GM18526 (cell line): ENCODE measurements around the gene SPRYD3.

ENCODE experiments used
- POLR2A ChIP-seq: IDR thresholded peaks from 3 replicates; pipeline ENCODE4 v1.6.1; 2011; ENCODE audit not compliant: insufficient read length; ENCODE audit errors: extremely low read depth

SPRYD3 gene

DNA sequence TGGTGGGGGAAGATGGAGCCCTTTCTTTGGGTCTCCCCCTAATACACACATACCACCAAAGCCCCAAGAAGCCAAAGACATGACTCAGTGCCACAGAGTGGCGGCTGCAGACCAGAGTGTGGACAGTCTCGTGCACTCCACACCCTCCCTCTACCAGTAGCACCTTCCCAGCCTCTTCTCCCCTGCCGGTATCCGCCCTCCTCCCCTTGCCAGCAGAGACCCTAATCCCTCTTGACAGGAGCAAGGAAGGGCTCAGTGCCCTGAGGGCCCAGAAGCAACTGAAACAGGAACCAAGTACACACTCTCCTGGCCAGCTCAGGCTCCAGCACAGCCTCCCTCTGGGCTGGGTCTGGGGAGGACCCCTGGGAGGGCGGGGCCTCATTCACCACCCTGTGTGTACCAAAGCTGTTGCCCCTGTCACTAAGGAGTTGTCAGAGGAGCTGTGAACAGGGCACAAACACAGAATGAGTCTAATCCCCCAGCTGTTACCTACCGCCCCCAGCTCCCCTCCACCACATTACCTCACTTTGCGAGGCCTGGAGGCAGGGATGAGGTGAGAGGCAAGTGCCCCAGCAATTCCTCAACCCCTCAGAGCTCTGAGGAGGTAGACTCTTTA, 8.2 kb downstream of the SPRYD3 start:
- TF ChIP-seq POLR2A, result no peak

DNA sequence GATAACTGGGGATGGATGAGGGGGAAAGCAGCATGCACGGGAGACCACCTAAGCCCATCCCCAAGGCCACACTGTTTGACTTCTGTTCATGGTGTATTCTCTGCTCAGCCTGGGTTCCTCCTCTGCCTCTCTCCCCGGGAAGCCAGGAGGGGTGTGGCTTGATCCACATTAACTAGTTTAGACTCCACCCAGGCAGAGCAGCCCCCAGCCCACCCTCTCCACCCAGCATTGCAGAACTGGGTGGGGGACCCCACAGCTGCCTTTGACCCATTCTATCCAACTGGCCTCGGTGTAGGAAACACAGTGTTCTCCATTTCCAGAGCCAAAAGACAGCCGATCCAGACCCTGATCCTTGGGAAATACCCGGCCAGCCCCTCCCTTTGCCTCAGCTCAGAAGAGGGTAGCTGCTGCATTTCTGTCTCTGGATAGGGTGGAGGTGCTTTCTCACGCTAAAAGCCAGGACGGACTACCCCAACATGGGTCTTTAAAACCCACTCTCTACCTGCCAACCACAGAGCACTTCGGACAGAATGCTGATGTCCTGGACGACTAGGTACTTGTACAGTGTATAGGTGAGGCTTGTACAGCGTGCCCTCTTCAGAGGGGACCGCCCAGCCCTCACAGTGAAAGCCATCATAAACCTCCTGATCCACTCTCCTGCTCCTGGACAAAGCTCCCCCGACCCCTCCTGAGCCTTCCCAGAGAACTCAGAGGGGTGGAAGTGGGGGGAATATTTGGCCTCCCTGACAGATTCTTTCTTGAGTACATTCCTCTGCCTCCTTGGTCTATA, 9.4 kb downstream of the SPRYD3 start:
- no peak for TF ChIP-seq POLR2A

DNA sequence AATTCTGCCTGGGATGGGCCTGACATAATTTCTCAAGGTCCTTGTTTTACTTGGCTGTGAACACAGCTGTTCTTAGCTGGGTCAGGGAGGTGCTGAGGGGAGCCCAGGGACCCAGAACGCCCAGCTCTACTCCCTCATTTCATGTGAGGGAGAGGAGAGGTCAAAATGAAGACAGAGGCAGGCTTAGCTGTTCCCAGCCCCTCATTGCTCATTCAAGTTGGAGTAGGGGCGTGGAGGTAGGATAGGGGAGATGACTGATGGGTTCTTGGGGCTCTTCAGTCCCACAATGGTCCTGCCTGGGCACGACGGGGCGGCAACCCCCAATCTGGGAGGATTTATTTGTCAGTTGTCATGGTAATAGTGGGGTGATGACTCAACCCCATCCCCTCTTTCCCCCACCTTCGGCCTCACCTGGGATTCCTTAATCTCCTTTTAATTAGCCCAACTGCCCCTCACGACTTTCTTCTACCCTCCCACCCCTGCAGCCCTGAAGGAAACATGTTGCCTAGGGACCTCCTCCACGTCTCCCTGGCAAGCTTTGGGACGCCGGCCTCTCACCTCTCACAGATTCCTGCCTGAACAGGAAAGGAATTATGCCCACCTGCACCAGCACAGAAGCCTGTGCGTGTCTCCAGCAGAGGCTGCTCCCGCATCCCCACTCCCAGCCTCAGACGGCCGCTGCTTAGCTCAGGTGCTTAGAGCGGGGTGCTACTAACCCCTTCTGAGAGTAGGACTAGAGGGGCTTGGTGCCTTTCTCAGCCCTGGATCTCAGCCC, 10.2 kb downstream of the SPRYD3 start:
- TF ChIP-seq POLR2A, result no peak

DNA sequence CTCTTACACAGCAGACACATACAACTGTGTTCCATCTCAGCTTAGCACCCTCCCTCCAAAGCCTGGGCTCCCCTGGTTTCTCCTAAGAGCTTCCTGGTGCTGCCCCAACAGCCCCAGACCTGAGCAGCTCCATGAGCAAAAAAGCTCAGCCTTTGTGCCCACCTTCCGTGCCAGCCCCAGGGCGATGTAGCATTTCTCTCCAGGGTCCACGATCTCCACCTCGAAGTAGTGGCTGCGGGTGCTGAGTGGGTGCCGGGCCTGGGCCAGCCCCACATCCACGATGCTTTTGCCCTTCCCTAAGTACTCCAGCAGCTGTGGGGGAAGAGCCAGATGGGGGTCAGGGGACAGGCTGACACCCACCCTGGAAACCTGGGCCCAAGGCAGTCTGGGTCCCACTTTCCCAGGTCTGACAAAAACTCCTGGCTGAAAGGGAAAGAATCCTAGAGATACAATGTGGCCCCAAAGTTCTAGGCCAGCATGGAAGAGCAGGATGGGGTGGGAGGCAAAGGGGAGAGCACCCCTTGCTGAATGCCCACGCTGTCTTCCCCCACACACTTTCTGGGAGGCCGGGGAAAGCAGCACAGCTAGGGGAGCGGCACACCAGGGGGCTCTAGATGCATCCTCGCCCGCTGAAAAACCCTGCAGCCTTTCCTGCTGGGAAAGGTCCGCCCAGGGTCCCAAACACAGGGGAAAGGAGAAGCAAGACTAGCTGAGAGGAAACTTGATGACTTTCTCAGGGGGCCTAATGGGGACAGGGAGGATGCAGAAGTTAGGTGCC, 11.0 kb downstream of the SPRYD3 start:
- TF ChIP-seq POLR2A, result no peak

DNA sequence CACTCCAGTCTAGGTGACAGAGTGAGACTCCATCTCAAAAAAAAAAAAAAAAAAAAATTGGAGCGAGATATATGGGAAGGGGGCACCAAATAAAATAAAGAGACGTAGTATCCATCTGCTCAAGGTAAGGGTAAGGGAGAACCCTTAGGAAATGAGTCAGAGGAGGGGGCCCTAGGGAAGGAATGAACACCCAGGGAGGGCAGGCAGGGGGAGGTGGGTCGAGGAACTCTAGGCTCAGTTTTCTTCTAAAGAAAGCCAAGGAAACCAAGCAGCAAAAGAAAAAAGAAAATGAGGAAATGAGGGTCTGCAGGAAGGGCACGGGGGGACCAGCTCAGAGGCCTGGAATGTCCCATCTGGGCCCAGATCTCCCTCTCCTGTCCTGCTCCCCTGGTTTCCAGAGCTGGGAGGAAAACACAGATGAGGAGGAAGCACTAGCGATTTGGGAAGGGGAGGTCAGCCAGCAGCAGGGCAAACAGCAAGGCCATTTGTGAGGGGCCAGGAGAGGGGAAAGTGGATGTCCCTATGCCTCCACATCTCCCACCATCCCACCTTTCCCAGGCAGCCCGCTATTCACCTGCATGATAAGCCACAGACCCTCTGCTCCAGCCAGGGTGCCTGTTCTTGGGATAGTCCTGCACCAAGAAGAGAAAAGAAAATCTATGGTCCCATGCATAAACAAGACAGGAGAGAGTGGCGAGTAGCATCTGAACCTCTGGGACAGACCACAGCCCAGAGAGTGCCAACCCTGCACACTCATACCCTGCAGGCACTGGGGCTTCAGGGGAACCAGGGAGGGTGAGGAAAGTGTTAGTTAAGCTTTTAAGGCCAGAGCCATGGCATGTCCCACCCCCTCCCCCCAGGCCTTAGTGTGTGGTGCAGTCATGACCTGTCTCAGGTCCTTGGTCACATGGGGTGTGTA, 11.9 kb downstream of the SPRYD3 start:
- no peak for TF ChIP-seq POLR2A

DNA sequence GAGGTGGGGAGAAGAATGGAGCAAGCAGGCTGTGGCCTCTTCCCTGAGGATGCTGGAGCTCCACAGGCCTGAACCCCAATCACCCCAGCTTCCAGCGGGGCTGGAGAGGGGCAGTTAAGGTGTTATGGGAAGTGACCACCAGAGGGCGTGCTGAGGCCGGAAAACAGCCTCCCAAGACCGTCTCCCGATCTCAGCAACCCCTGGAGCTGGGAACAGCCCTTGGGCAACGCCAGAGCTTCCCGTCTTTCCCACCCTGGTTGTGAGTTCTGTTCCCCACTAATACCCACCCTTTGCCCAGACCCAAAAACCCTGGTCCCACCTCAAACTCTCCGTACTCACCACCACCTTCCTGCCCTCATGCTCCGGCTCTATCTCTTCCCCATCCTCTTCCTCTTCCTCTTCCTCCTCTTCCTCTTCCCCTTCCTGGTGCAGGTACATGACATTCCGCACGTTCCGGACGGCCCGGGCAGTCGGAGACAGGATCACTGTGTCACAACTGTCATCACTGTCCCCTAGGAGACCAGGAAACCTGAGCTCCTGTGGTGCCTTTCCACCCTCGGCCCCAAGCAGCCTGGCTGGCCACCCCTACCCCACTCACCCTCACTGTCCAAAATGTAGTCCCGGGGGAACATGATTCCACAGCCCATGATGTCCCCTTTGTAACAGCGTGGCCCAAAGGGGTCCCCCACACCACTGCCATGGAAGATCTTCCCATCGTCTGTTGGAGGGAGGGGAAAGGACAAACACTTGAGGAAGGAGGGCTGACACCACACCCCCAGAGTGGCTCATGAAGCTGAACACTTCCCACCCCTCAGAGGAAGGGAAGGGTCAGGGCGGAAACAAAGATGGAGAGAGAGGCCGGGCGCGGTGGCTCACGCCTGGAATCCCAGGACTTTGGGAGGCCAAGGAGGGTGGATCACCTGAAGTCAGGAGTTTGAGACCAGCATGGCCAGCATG, 12.9 kb downstream of the SPRYD3 start:
- TF ChIP-seq POLR2A, result no peak

DNA sequence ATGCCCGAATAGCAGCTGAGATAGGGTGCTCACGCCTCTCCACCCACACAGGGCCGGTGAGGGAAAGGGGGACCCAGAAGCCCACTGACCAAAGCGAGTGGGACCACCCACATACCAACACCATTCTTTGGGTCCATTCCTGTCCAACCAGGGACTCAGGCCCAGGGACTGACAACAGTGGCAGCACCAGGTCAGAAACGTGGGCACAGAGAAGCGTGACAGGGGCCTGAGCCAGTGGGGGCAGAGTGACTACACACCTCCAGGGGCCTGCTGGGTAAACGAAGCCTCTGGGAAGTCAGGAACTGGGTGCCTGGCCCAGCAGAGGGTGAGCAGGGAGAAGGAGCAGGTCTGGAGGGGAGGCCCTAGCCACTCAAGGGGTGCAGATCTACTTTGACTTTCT, 13.7 kb downstream of the SPRYD3 start:
- no peak for TF ChIP-seq POLR2A

DNA sequence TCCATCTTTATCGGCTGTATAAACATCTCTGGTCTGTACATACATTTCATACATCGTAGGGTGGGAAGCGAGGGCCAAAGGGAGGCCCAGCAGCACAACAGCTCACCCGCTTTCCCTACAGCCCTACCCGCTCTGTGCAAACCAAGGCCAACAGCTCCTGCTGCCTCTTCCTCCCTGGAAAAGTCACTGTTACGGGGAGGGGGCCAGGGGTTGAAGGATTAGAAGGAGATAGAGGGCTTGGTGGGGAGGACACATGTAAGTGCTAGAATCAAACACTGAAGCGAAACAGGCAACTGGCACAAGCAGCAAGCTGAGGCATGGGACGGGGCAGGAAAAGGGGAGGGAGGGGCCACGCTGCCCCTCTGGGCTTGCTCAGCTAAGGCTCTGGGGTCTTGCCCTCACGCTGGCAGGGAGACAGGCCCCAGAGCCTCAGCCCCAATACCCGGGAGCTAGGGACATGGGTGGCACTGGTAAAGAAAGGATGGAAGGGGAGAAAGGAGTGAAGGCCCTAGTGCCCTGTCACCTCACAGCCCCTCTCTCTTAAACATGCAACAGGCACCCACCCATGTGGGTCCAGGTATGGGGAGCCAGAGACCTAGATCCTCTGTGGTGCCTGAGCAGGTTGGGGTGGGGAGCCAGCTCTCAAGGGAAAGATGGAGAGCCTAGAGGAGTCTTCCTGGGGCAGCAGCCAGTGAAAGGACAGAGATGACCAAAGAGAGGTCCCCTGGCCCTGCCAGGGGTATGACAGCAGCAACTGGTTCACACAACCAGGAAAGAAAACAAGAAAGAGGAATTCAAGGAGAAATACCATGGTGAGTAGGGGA, 14.4 kb downstream of the SPRYD3 start:
- no peak for TF ChIP-seq POLR2A

DNA sequence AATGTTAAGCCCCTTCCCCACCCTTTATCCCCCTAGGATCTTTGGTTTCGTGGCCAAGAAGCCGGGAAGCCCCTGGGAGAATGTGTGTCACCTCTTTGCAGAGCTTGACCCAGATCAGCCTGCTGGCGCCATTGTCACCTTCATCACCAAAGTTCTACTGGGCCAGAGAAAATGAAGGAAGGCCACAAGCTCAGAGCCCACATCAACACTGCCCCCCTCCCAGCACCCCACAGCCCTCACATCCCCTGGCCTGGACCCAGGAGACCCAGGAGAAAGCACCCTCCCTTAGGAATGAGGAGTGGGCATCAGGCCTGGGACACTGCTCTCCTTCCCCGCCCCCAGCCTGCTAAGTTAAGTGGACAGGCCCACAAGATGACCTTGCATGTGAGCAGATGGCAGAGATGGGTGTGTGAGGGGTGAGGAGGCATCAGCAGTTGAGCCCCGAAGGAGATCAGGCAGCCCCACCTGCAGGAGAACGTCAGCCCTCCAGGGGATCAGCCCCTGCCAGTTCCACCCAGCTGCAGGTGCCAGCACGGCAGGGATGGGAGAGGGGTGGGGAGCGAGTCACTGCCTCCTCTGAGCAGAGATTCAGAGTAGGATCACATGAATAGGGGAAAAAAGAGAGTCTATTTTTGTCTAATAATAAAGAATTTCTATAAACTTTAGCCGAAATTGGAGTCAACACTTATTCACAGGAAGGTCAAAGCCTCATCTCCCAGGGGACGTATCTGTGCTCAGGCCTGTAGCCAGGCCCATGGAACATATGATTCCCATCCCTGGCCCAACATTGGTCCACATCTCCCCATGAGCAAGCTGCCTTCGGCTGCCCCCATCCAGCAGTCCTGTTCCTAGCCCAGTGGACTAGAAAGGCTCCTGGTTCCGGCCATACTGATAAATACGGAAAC, 15.2 kb downstream of the SPRYD3 start:
- no peak for TF ChIP-seq POLR2A

DNA sequence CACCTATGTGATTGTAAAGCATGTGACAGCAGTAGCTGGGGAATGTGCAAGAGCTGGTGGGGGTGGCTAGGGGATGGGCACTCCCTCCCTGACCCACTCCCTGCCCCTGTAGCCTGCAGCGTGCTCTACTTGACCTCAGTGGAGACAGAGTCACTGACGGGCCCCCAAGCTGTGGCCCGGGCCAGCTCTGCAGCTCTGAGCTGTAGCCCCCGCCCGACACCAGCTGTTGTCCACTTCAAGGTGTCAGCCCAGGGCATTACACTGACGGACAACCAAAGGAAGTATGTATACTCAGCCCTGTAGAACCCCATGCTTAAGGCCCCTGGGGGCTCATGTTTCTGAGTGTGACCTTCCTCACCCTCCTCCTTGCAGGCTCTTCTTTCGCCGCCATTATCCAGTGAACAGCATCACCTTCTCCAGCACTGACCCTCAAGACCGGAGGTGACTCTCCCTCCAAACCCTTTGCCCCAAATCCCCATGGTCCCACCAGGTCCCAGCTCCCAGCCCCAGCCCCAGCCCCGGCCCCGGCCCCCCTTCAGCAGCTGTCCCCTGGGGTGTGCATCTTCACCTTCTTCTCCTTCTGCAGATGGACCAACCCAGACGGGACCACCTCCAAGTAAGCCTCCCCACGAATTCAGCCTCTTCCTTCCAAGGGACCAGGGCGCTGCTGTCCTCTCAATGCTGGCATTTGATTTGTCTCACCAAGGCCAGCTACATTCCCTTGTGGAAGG, 16.0 kb downstream of the SPRYD3 start:
- no peak for TF ChIP-seq POLR2A

DNA sequence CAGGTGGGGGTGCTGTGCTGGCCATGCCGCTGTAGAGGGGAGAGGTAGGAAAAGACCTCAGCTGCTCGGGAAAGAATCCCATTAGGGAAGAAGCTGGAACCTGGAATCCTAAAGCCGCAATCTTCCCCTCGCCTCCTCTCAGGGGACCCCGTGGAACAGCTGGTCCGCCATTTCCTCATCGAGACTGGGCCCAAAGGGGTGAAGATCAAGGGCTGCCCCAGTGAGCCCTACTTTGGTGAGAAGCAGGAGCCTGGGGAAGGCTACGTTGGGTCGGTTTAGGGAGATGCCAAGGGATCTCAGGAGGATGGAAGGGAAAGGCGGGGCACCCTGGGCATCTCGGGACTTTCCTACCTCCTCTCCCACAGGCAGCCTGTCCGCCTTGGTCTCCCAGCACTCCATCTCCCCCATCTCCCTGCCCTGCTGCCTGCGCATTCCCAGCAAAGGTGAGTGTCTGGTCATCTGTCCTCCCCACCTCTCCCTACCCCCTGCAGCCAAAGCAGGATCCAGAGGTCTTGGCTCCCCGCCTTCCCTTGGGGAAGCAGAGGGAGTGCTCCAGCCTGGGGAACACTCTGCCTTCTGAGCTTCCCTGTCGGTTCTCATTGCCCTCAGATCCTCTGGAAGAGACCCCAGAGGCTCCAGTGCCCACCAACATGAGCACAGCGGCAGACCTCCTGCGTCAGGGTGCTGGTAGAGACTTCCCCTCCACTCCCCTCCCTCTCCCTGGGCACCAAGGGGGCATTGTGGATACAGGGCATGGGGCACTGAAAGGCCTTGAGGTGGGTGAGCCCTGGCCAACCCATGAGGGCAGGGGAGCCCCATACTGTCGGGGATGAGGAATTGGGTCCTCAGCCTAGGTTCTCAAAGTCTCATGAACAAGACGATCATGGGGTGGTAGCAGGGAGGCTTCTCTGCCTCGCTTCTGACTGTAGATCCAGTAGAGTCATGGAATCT, 16.9 kb downstream of the SPRYD3 start:
- no peak for TF ChIP-seq POLR2A
